Heart right ventricle (tissue), 16 donors: ENCODE data around the gene GDPD5. TPM values are rescaled to one million over a fixed set of nuclear protein-coding genes. Genes with fewer than 3 reads are reported as not detected.

Experiments
- ATAC-seq, 8 donors: fragments of 200-7000 bp; cut with Tn5 transposase; one replicate each; pipeline ENCODE4 v1.9.1; 2020; ENCODE audit warnings: mild to moderate bottlenecking in 8 of 8, moderate library complexity in 8 of 8, moderate number of reproducible peaks in 1 of 8
- DNase-seq, 2 donors: peaks; one replicate each; pipeline ENCODE4 v3.0.0-alpha.2; 2020
- H3K27ac ChIP-seq, 10 donors: fragments of 200-600 bp; sonication (generic) in 2 of 10; one replicate each; pipeline versions ENCODE4 v1.5.0 to v1.8.0; 2020 to 2022; ENCODE audit warnings: mild to moderate bottlenecking in 3 of 10
- H3K27me3 ChIP-seq, 7 donors: fragments of 200-600 bp; one replicate each; pipeline ENCODE4 v1.8.0; 2021 to 2022; ENCODE audit warnings: mild to moderate bottlenecking in 2 of 7
- H3K36me3 ChIP-seq, 9 donors: fragments of 200-600 bp; sonication (generic) in 1 of 9; one replicate each; pipeline versions ENCODE4 v1.5.0 to v1.8.0; 2020 to 2022; ENCODE audit warnings: mild to moderate bottlenecking in 2 of 9
- H3K4me1 ChIP-seq, 9 donors: fragments of 200-600 bp; sonication (generic) in 1 of 9; one replicate each; pipeline versions ENCODE4 v1.5.0 to v1.8.0; 2020 to 2022; ENCODE audit warnings: mild to moderate bottlenecking in 4 of 9
- H3K4me3 ChIP-seq, 10 donors: fragments of 200-600 bp; sonication (generic) in 2 of 10; one replicate each; pipeline versions ENCODE4 v1.5.0 to v1.8.0; 2020 to 2022; ENCODE audit warnings: mild to moderate bottlenecking in 7 of 10, moderate library complexity in 2 of 10
- H3K9me3 ChIP-seq, 11 donors: fragments of 200-600 bp in 10 of 11; sonication (generic) in 2 of 11; one replicate each; pipeline versions ENCODE4 v1.5.0 to v1.8.0; 2013 to 2022; ENCODE audit warnings: mild to moderate bottlenecking in 2 of 11, control low read depth in 1 of 11, moderate library complexity in 1 of 11
- CTCF ChIP-seq, 9 donors: fragments of 200-600 bp; sonication (generic) in 2 of 9; IDR thresholded peaks; one replicate each; pipeline versions ENCODE4 v1.5.0 to v1.8.0; 2021 to 2022; ENCODE audit warnings: antibody characterized with exemption in 9 of 9, mild to moderate bottlenecking in 5 of 9, moderate library complexity in 1 of 9
- WGBS, 2 donors: extraction: QIAGEN DNeasy Blood & Tissue Kit; methylation state at CpG; one replicate each; pipeline ENCODE4 v1.1.7; 2013; ENCODE audit warnings: inconsistent platforms in 1 of 2; 5-methylcytosine and 5-hydroxymethylcytosine counted together
- intact Hi-C, 10 donors: fragments of 100-400 bp; cut with DNase I; formaldehyde crosslinking; loops; one replicate each; pipeline versions ENCODE4 v1.11.1 to v1.14.2; 2022
- polyA plus RNA-seq, 2 donors: library from polyadenylated mRNA; stranded (reverse); fragments of 200-250 nt; gene quantifications; one replicate each; pipeline ENCODE4 v1.2.3, GENCODE V29; 2013
- total RNA-seq, 10 donors: library from RNA; stranded (reverse); fragmentation: NEBNext Ultra II Directional in 3 of 10; extraction: Animal tissue kit (Norgen Biotek cat#: 25700) in 3 of 10; gene quantifications; one replicate each; pipeline versions ENCODE4 v1.2.1 to v1.2.4, GENCODE V29; 2021 to 2023
- donor health status: Arrhythmogenic right ventricular cardiomyopathy.
- donor health status: ischemic (EF 13 %, LVEDD 7.1; RV severe dilation, severe dysfunction).
- donor health status: healthy with polysubstance abuse.
- donor health status: DM: no; HTN: yes; CAD: no.
- donor health status: DM: no; HTN: no; CAD: no.
- donor health status: ischemic (EF 25% LVEDD 6.9; RV normal size, moderate dysfunction).
- donor health status: ischemic (EF 25% LVEDD 5.7; RV mildly dilated, moderate dysfunction).
- donor health status: healthy.
- donor health status: DM: yes; HTN: yes; CAD: no.
- donor health status: Ischemic cardiomyopathy.
- donor health status: ischemic (EF 35%, LVEDD 5.7; RV mildly dilated, moderate dysfunction).
- donor health status: nonischemic (EF 11% LVEDD 7.7; RV severe dilation, severe dysfunction).
- donor health status: DM: yes; HTN: yes; CAD: no.
- donor health status: PGD.
- donor health status: ischemic (EF 29% LVEDD 5.4; RV normal size, mild dysfunction).
- donor health status: nonischemic (EF 23%, LVEDD 6.1; RV moderate dilation, normal function).

GDPD5 gene
- total and polyA plus RNA-seq, 12 donors, result 3.3 to 10.3 (median 4.1) TPM

DNA sequence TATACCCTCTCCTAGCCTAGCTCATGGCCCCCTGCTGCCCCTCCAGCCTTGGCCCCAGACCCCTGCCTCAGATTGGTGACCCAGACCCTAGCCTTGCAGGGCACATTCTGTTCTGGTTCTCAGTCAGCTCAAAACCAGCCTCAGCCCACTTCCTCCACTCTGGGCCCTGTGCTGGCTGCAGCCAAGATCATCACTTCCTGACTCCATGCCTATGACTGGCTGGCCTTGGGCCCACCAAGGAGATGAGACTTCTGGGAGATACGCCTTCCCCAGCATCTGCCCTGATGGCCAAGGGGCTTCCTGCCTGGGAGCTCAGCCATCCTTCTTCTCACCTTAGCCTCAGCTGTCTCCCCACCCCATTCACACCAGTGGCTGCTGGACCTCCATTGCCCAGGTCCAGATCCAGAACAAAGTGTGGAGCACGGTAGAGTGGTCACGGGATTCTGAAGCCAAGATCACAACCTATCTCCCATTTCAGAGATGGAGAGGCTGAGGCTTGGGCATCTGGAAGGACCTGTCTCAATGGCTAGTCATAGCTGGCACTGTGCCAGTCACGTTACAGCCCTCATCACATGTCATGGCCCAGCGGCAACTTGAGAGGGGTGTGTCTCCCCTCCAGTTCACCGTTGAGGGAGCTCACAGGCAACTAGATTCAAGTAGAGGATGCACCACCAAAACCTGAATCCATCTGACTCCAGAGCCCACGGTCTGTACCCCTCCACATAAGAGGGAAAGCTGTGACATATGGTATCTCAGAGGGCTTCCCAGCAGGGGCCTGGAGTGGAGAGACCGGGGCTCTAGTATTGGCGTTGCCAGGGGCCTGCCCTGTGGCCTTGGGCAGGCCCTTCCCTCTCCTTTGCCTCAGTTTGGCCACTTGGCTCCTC is 49.7 kb downstream of the GDPD5 start:
- WGBS, 2 donors, result 63 to 66% methylated on average over 9 of the region's 9 CpGs
- no peaks in the 10 kb centered on the region for H3K36me3 ChIP-seq
- peaks cover 0 to 56% (median 29%) of the 10 kb centered on the region in 9 donors for H3K4me1 ChIP-seq
- ATAC-seq (peak; percentile 32 to 68 (median 55)), DNase-seq (peak; percentile 34 to 39)
- H3K9me3 ChIP-seq, result no peaks in the 10 kb centered on the region
- no peaks in the 10 kb centered on the region for H3K27me3 ChIP-seq
- no peak for TF ChIP-seq CTCF (IDR thresholded peaks at IDR 0.05)
- peak overlapping the region in 4 of 10 donors; percentile 5 to 21 (median 14) for H3K4me3 ChIP-seq
- H3K27ac ChIP-seq, result peak overlapping the region in 8 of 10 donors; percentile 35 to 77 (median 52)
- intact Hi-C loops, result no loop called here

DNA sequence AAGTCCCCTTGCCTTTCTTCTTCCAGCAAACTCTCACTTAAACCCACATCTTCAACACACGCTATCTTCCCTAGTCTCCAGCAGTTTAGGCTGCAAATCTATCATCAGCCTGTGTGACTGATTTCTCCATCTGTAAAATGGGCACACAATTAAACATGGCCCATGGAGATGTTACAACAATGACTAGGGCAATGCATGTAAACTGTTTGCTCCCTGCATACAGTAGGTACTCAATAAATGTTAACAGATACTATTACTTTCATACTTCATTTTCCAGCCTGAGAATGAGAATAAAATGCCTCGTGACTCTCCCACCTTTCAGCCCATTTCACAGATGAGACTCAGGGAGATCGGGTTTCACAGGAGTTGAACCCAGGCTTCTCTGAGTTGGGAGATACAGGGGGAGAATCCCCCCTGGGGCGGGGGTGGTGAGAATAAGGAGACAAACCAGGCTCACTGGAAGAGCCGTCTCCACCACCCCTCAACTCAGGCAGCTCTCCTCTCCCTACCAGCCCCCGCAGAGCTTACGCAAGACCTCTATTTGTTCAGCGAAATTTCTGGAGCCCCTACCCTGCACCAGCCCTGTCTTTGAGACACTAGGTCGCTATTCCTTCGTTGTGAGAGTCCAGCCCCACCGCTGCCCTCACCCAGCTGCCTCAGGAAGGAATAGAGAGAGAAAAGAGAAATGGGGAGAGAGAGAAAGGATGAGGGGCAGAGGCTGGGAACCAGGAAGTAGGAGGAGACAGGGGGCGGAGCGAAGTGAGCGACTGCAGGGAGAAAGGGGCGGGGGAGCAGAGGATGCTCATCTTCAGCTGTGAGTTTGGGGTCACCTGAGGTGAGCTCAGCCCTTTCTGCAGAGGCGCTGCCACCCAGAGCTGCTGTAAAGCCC is 50.6 kb downstream of the GDPD5 start:
- WGBS, 2 donors, result 55 to 61% methylated on average over 16 of the region's 16 CpGs
- peak overlapping the region in 8 of 10 donors; percentile 35 to 77 (median 52) for H3K27ac ChIP-seq
- H3K27me3 ChIP-seq, result no peaks in the 10 kb centered on the region
- ATAC-seq (peak; percentile 14 to 73 (median 47)), DNase-seq (peak; percentile 59 to 70)
- TF ChIP-seq CTCF (IDR thresholded peaks at IDR 0.05), result no peak
- peaks cover 0 to 47% (median 28%) of the 10 kb centered on the region in 9 donors for H3K4me1 ChIP-seq
- no peaks in the 10 kb centered on the region for H3K9me3 ChIP-seq
- H3K36me3 ChIP-seq, result no peaks in the 10 kb centered on the region
- H3K4me3 ChIP-seq, result peak overlapping the region in 6 of 10 donors; percentile 5 to 35 (median 14)
- intact Hi-C loops, result no loop called here

GRCh38 chr11:75474240-75474639 is 51.5 kb downstream of the GDPD5 start:
- Histone ChIP-seq H3K4me3 (no peak overlapping the region), H3K27ac (peak overlapping the region in 2 of 10 donors; percentile 24 to 25), H3K27me3 (no peaks in the 10 kb centered on the region), H3K36me3 (no peaks in the 10 kb centered on the region), H3K9me3 (no peaks in the 10 kb centered on the region), H3K4me1 (peaks cover 0 to 44% (median 32%) of the 10 kb centered on the region in 9 donors)
- intact Hi-C loops, result no loop called here
- 67 to 69% methylated on average over 1 of the region's 1 CpG for WGBS, 2 donors
- ATAC-seq (peak in 1 of 8 donors; percentile 17), DNase-seq (no peak)
- no peak for TF ChIP-seq CTCF (IDR thresholded peaks at IDR 0.05)

DNA sequence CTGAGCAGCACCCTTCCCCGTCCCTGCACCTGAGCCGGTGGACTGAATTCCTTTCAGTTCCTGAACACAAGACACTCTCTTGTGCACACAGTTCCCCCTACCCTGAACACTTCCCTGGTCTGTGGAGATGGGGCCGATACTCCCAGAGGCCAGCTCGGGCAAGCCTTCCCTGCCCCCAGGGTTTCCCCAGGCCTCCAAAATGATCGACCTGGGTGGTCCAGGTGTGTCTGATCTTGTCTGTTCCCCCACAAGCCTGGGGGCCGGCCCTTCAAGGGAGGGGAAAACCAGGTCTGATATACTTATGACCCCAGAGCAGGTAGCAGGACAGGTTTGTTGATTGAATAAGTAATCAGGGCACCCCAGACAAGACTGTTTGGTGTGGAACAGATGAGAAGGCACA is 52.1 kb downstream of the GDPD5 start:
- H3K4me1 ChIP-seq, result peaks cover 3 to 46% (median 37%) of the 10 kb centered on the region in 9 donors
- H3K4me3 ChIP-seq, result no peak overlapping the region
- ATAC-seq, result no peak
- no peaks in the 10 kb centered on the region for H3K27me3 ChIP-seq
- H3K36me3 ChIP-seq, result no peaks in the 10 kb centered on the region
- no peaks in the 10 kb centered on the region for H3K9me3 ChIP-seq
- DNase-seq, result no peak
- intact Hi-C loops, result no loop called here
- H3K27ac ChIP-seq, result no peak overlapping the region
- TF ChIP-seq CTCF (IDR thresholded peaks at IDR 0.05), result no peak
- WGBS, 2 donors, result 91 to 94% methylated on average over 6 of the region's 6 CpGs
